GM12873 (cell line): ENCODE results near the gene PRPS1.

Experiments
- CTCF ChIP-seq: IDR thresholded peaks from 2 replicates; pipeline ENCODE4 v1.5.1; 2012; ENCODE audit warnings: low read depth, mild to moderate bottlenecking, moderate library complexity, low read length, control low read depth; ENCODE audit not compliant: insufficient read depth; ENCODE audit errors: missing control alignments

Gene PRPS1

GRCh38 chrX:107699616-107700015 lies 71.3 kb downstream of the PRPS1 start:
- TF ChIP-seq CTCF, result no peak

- TF ChIP-seq CTCF, result no peak
These were observed 72.0 kb downstream of the PRPS1 start for GRCh38 chrX:107700317-107700774.
